Fibroblast of the conjunctiva (primary cell): ENCODE measurements around the gene SIGLEC8.
A peak's percentile ranks its signal among the peaks of the same experiment; 100 is the strongest.
"Not testable (repeated sequence)": the region's sequence is repeated elsewhere in the genome, so short reads cannot be mapped to it uniquely, and the experiment has no call there.

ENCODE experiments used
- DNase-seq: peaks from one replicate; pipeline ENCODE4 v3.0.0-alpha.2; 2010; ENCODE audit warnings: low read depth

SIGLEC8 gene

DNA sequence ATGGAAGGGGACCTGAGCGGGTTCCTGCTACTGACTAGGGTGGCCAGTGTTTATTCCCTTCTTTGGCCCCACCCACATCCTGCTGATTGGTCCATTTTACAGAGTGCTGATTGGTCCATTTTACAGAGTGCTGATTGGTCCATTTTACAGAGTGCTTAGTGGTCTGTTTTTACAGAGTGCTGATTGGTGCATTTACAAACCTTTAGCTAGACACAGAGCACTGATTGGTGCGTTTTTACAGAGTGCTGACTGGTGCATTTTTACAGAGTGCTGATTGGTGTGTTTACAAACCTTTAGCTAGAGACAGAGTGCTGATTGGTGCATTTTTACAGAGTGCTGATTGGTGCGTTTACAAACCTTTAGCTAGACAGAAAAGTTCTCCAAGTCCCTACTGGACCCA is 10.7 kb downstream of the SIGLEC8 start:
- DNase-seq, result not testable (repeated sequence)

DNA sequence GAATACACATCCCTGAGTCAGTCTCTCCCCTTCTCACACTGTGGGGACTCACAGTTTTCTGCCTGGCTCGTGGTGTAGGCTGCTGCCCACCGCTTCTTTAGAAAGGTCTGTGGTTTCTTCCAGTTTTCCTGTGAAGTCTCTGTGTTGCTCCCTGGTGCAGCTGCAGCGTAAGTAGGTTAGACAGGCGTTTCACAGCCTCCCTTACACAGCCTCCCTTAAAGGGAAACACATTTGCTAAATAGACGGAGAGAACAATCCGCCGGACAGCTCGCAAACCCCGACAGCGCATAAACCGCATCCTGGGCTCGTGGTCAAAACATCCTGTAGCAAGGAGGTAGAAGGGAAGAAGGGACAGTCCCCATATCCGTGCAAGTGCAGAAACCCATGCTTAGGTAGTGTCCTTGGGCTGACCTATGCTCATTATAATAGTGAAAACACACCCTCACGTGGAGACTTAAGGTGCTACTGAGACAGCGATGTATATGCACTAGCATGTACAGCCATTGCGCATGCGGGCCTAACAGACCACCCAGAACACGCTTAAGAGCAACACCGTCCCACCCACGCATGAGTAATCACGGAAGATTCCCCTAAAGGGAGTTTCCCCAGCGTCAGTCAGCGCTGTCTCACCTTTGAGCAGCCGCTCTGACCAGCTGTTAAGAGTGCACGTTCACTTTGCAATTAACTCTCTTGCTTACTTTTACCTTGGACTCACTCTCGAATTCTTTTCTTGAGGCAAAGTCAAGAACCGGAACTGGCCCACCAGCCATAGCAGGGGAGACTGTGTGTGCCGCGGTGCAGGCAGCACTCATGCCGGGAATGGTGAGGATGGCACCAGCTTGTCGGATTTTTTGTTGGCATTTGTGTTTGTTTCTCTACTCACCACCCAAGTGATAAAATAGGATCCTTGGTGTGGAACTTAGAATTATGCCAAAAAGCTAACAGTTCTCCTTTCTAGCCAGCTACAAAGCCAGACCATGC is 16.6 kb downstream of the SIGLEC8 start:
- no peak for DNase-seq

DNA sequence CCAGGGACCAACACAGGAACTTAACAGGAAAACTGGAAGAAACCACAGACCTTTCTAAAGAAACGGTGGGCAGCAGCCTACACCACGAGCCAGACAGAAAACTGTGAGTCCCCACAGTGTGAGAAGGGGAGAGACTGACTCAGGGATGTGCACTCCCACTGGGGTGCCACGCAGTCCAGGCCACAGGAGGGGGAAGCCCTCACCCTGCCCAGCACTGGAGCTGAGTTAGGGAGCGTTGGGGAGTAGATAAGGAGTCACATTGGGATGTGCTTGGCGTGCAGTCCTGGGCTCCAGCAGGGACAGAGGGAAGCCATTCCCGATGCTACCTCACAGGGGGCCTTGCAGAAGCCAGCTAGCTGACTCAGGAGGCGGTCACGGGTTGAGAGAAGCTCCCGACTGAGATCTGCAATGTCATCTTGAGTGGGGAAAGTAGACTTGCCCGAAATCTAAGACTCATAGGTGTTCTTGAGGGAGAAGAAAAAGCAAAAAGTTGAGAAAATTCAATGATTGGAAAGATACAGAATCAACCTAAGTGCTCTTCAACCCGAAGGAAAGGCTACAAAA is 17.3 kb downstream of the SIGLEC8 start:
- DNase-seq, result no peak

DNA sequence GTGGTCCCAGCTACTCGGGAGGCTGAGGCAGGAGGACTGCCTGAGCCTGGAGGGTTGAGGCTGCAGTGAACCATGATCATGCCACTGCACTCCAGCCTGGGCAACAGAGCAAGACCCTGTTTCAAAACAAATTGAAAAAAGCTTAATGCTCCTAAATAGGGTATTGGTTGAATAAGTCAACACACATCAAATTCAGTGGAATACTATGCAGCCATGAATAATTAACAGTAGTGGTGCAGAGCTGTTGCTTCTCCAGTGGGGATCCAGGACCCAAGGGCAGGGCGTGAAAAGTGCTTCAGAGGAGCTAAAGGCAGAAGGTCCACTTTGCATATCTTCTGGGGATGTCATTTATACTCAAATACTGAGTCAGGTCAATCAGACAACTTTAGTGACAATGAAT is 18.2 kb downstream of the SIGLEC8 start:
- no peak for DNase-seq

DNA sequence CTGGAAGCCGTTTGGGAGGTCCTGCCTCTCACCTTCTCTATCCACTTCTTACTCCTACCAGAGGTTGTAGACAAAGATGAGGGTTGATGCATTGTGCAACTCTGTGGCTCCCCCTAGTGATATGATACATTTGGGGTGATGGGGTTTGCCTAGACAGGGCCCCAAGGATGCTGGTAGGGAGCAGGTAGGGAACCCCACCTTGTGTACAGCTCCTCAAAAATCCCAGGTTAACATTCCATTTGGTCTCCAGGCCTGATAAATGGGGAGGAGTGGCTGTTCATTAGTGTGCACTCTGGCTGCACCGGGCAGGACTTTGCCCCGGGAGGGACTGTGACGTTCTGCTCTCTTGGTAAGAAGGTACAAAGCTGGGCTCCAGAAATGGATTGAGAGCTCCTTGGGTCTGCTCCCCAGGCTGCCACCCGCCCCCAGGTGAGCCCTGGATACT is 19.2 kb downstream of the SIGLEC8 start:
- DNase-seq, result no peak

DNA sequence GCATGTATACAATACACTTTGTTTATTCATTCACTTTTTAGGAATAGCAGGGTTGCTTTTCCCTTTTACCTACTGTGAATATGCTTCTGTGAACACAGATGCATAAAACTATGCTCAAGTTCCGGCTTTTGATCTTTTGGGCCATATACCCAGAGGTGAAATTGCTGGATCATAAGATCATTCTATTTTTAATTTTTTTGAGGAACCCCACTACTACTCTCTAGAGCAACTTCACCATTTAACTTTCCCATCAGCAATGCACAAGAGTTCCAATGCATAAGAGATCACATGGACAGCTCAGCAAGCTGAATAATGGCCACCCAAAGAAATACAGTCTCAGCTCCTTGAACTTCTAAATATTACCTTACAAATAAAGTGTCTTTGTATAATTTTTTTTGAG is 23.8 kb downstream of the SIGLEC8 start:
- no peak for DNase-seq

DNA sequence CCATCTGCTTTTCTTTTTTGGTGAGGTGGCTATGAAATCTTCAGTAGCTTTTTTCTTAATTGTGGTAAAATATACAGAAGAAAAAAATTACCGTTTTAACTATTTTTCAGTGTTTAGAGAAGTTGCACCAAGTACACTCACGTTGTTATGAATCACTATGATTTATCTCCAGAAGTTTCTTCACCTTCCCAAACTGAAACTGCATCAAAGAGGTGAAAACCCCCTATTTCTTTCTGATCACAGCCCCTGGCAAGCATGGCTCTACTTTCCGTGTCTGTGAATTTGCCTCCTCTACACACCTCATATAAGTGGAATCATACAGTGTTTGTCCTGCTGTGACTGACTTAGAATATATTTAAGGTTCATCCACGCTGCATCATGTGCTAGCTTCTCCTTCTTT is 25.2 kb downstream of the SIGLEC8 start:
- no peak for DNase-seq

DNA sequence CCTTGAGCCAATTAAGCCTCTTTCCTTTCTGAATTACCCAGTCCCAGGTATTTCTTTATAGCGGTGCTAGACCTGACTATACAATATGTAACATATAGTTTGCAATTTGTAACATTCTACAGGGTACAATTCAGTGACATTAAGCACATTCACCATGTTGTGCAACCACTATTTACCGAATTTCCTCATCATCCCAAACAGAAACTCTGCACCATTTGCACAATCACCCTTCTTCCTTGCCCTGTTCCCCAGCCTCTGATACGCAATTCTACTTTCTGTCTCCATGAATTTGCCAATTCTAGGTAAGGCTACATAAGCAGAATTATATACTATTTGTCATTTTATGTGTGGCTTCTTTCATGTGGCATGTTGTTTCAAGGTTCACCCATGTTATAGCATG is 27.1 kb downstream of the SIGLEC8 start:
- no peak for DNase-seq

DNA sequence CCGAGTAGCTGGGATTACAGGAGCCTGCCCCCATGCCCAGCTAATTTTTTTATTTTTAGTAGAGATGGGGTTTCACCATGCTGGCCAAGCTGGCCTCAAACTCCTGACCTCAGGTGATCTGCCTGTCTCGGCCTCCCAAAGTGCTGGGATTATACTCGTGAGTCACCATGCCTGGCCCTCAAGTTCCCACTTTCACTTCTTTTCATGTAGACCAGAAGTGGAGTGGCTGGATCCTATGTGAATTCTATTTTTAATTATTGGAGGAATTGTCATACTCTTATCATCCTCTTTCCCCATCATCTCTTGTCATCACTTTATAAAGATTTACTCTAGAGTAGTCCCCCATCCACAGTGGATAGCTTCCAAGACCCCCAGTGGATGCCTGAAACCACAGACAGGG is 28.0 kb downstream of the SIGLEC8 start:
- no peak for DNase-seq

DNA sequence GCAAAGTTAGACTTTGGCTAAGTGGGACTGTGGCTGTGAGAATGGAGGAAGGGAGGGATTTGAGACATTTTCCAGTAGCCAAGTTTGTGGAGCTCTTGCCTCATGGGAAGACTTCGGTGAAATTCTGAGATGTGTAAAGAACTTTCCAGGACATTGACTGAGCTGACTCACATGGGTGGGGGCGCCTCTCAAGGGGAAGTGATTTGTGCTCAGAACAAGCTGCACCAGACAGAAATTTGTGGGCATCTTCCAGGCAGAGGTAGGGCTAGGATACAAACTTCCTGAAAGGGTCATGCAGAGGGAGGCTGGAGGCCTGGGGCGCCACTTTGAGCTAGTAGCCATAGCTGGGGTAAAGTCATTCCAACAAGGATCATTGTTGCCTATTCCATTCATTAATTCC is 31.1 kb downstream of the SIGLEC8 start:
- DNase-seq, result no peak

DNA sequence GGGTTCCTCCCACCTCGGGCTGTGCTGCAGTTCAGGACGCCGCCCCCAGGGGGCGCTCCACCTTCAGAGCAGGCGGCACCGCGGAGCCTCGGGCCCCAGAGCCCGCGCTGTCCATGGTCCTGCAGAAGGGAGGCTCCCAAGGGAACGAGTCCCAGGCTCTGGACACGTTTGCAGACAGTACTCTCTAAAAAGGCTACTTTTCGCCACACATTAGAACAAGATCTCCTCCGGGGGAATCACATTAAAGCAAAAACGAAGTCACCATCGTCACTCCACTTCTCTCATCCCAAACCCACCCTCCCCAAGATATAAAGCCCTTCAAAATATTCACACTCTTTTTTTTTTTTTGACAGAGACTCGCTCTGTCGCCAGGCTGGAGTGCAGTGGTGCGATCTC is 36.2 kb downstream of the SIGLEC8 start:
- DNase-seq, result peak; percentile 33

DNA sequence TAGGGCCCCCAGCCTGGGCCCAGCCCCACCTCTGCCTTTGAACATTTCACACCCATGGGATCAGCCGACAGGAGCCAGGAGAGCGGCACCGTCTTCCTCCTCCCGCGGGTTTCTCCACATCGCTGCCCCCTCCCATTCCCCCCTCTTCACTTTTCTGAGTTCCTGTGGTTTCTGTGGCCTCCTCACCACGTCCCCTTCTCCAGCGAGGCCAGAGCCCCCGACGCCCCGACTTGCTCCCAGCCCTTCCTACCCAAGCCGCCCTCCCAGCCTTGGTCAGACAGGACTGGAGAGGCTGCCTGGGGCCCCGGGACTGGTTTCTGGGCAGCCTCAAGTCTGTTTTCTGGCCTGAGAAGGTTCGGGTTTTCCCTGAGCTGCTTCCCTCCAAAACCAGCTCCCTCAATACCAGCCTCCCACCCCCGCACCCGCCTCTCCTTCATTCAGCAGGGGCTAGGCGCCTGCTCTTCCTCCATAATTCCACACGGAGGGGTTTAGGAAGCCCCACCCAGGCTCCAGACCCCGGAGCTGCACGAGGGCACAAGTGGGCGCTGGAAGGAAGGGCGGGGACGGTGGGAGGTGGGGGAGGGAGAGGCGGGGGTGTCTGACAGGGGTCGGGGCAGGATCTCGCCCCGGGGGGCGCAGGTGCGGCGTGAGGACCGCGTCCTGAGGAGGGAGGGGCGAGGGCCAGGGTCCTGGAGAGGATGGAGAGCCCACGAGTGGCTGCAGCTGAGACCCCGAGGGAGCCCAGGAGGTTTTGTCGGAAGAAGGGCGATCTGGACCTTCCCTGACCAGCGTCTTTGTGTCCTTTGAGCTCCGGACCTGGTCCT is 36.8 kb downstream of the SIGLEC8 start:
- DNase-seq, result no peak

DNA sequence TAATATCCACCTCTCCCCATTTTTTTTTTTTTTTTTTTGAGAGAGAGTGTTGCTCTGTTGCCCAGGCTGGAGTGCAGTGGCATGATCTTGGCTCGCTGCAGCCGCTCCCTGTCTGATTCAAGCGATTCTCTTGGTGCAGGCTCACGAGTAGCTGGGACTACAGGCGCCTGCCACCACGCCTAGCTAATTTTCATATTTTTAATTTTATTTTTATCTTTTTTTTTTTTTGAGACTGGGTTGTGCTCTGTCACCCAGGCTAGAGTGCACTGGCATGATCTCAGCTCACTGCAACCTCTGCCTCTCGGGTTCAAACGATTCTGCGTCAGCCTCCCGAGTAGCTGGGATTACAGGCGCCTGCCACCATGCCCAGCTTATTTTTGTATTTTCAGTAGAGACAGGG is 37.7 kb downstream of the SIGLEC8 start:
- not testable (repeated sequence) for DNase-seq

DNA sequence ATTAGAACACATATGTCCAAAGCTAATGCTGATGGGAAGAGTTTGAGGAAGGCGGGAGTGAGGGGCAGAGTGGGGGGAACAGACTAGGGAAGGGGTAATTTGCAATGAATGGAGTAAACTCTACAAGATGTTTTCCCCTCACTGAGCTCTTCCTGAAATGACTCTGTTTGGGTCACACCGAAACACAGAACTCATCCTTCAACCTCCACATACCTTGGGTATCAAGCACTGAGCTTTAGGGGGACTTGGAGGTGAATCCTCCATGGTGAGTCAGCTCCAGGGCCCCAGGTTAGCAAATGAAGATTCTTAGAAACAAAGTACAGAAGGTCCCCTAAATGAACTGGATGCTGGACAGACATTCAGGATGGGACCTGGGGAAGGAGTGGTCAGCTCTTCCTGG is 39.5 kb downstream of the SIGLEC8 start:
- DNase-seq, result no peak

DNA sequence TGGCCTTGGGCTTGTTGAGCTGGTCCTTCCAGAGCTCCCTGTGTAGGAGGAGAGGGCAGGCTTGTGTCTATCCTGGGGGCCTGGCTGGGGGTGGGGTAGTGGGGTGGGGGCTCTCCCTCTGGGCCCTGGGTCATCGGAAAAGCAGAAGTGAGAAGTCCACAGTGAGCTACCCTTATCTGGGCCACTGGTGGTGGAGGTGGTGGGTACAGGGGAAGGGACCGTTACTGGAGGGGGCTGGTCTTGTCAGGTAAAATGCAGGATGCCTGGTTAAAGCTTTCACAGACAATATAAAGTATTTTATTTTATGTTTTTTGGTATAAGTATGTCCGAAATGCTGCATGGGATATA is 40.5 kb downstream of the SIGLEC8 start:
- DNase-seq, result no peak

DNA sequence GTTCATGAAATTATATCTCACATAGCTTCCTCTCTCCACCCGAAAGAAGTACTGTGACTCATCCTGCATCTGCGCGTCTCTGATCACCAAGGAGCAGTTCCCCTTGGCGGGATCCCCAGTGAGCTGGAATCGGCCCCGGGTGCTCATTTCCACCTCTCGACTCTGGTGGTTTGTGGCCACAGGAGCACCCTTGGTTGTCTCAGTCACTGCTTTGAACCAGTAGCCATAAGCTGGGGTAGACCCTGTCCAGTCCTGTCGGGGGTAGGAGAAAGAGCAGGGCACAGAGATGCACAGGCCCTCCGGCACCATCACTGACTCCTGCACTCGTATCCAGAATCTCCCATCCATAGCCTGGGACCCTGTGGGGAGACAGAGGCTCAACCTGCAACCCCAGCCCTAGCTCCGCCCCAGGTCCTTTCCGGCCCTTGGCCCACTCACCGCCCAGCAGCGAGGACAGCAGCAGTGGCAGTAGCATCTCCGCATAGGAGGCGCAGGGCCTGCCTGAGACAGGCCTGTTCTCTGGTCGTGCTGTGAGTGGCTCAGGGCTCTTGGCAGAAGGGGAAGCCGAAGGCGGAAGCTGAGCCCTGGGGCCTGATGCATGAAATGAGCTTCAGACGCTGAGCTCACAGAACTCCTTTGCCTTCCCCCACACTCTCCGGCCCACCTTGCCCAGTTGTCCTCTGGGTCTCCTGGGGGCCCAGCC is 41.0 kb downstream of the SIGLEC8 start, which contains the start of gene SIGLEC10:
Gene SIGLEC10 (minus strand): TSS at position 536 of the 703 bp plus-strand sequence. CDS start 61 bp downstream, at position 475.
- DNase-seq, result no peak

DNA sequence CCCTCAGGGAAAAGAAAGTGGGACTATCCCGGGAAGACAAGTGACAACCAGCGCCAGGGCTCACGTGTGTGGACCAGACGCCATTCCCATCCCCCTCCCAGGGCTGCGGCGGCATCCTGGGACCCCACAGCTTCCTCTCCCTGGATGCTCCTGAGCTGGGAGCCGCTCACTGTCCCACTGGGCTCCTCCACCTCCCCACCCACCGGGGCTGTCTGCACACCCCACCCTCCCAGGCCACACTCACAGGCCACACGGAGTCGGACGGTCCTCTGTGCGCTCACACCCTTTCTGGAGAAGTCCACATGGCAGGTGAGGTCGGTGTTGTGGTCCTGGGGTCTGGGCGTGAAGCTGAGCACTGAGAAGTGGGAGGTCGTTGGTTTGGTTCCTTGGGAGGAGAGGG is 41.8 kb downstream of the SIGLEC8 start:
- DNase-seq, result not testable (repeated sequence)

DNA sequence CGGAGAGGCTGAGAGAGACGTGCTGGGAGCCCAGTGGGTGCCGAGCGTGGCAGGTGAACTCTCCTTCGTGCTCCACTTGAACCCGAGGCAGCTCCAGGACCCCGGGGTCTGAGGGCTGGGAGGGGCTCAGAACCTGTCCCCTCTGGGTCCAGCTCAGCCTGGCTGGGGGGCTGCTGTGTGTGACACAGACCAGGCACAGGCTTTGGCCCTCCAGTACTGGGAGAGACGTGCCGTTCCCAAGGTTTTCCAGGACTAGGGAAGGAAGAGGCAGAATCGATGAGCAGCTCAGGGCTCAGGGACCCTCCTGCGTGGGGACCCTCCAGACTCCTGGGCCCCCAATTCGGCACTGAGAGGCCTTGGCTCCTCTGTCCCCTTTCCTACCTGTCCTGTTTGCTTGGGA is 43.1 kb downstream of the SIGLEC8 start:
- DNase-seq, result no peak

DNA sequence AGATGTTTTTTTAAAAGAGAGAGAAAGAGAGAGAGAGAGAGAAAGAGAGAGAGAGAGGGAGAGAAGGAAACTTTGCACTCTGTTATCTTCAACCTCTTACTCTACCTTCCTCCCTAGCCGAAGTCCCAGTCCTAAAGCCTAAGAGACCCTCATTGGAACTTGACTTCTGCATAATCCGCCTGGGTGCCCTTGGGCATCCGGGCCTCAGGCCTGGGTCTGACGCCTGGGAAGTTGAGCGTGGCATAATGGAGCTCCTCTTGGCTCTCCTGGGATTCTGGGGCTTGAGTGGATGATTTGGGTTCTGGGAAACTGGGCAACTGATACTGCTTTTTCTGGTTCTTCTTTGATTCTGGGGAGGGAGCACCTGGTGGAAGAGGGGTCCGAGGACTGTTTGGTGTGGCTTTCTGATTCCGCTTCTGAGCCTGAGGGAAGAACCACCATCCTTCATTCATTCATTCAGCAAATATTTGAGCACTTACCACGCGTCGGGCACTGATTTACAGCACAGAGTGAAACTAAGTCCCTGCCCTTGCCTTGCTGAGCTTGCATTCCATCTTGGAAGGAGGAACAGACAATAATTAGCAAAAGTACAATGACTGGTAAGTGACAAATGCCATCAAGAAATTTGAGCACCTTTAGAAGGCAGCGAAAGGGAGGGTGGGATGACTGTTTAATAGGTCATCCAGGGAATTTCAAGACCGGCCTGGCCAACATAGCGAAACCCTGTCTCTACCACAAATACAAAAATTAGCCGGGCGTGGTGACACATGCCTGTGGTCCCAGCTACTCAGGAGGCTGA is 47.1 kb downstream of the SIGLEC8 start:
- DNase-seq, result no peak

DNA sequence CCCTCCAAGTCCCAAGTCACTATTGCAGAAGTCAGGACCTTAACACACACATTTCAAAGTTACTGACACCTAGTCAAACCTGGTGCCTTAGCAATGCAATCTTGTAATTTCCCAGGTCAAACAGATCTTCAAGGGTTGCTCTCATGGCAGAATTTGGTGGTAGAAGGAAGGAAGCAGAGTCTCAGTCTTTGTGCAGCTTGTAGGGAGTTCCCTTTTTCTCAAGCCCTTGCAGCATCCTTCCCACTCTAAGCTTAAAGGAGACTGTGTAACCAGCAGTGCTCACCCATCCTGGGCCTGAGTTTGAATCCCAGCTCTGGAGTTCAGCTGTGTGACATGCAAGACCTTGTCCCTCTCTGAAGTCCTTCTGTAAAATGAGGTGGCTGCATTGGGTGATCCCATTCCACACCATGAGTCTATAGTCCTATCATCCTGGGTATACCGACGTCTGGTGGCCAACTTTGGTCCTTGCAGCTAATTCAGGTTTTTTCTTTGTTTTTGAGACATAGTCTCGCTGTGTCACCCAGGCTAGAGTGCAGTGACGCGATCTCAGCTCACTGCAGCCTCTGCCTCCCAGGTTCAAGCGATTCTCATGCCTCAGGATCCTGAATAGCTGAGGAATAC is 50.6 kb downstream of the SIGLEC8 start:
- DNase-seq, result no peak

DNA sequence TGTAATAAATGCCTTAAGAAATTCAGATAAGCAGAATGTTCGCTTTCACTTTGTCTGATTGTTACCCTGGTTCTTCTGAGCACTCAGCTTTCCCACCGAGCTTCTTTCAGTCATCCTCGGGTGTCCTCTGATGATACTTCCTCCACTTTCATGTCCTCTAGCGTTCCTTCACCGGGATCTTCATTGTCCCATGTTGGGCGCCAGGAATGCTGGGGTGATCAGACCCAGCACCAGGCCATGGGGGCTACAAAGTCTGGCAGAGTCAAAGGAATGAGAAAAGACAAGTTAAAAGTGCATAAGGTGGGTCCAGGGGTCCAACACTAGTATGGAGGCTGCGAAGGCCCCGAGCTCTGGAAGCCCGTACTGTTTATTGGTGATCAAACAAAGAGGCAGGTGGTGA is 56.1 kb downstream of the SIGLEC8 start:
- no peak for DNase-seq
